Measurements from ENCODE around the gene WASF3.

DNA sequence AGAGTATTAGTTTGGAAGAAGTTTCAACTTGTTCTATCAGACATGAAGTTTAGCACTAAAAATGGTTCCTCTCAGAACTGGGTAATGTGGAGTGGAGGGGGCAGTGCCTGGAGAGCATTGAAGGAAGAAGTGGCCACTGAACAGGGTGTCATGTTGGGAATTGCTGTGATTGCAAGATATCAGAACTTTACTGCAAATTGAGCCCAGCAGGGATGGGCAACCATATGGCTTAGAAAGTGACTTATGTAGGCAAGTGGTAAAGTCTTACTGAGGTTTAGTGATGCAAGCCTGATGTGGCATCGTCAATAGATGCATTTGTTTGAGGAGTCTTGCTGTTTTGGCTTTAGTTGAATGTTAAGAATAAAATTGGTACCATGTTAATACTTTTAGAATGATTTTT lies 31.7 kb downstream of the WASF3 start:
- TF ChIP-seq CTCF (IDR thresholded peaks at IDR 0.05; ENCODE audit: low read length) (no peak), EZH2phosphoT487 (IDR thresholded peaks at IDR 0.05; ENCODE audit: low read length) (no peak), EZH2 (optimal IDR thresholded peaks at IDR 0.05; ENCODE audit: low read depth, low read length) (no peak)
